HG03196 (cell line): ENCODE results near the gene SH2D3C.
"Not testable (repeated sequence)": the region's sequence is repeated elsewhere in the genome, so short reads cannot be mapped to it uniquely, and the experiment has no call there.

Experiments used
- ATAC-seq: cut with Tn5 transposase; IDR thresholded peaks from one replicate; pipeline ENCODE4 v1.9.1; 2021; ENCODE audit not compliant: unreplicated experiment

The SH2D3C gene

GRCh38 chr9:127785023-127785932 is 6.8 kb upstream of the SH2D3C start:
- ATAC-seq = peak; percentile 44

- no peak for ATAC-seq
Measured at GRCh38 chr9:127783111-127784008, 4.9 kb upstream of the SH2D3C start.

GRCh38 chr9:127781806-127782205 is 3.3 kb upstream of the SH2D3C start:
- no peak for ATAC-seq

- not testable (repeated sequence) for ATAC-seq
Measured at GRCh38 chr9:127780909-127781308, 2.4 kb upstream of the SH2D3C start.

- ATAC-seq = no peak
Measured at GRCh38 chr9:127780126-127780885, 1.8 kb upstream of the SH2D3C start.

GRCh38 chr9:127779136-127779981 is 893 bp upstream of the SH2D3C start:
- ATAC-seq = peak; percentile 36

GRCh38 chr9:127777368-127777980 is 992 bp downstream of the SH2D3C start:
- ATAC-seq = no peak

- no peak for ATAC-seq
Measured at GRCh38 chr9:127776924-127777289, 1.6 kb downstream of the SH2D3C start.

- ATAC-seq = no peak
Measured at GRCh38 chr9:127776195-127776923, 2.1 kb downstream of the SH2D3C start.

- ATAC-seq = no peak
Measured at GRCh38 chr9:127773981-127774380, 4.5 kb downstream of the SH2D3C start.

GRCh38 chr9:127773272-127773671 is 5.2 kb downstream of the SH2D3C start:
- no peak for ATAC-seq

GRCh38 chr9:127772603-127773002 is 5.9 kb downstream of the SH2D3C start:
- ATAC-seq = no peak

GRCh38 chr9:127771570-127772189 is 6.8 kb downstream of the SH2D3C start:
- ATAC-seq = no peak

GRCh38 chr9:127770905-127771569 is 7.4 kb downstream of the SH2D3C start:
- peak; percentile 82 for ATAC-seq

- ATAC-seq = no peak
Measured at GRCh38 chr9:127770583-127770904, 7.9 kb downstream of the SH2D3C start.

- no peak for ATAC-seq
Measured at GRCh38 chr9:127769929-127770582, 8.4 kb downstream of the SH2D3C start.

- ATAC-seq = no peak
Measured at GRCh38 chr9:127769101-127769500, 9.4 kb downstream of the SH2D3C start.

GRCh38 chr9:127768698-127769097 is 9.8 kb downstream of the SH2D3C start:
- no peak for ATAC-seq
